HepG2 (cell line): ENCODE data around the gene BTD. TPM values are rescaled to one million over a fixed set of nuclear protein-coding genes. Genes with fewer than 3 reads are reported as not detected.

Source experiments
- ATAC-seq: fragments of 200-7000 bp; cut with Tn5 transposase; 3 replicates; pipeline ENCODE4 v1.9.1; 2020; ENCODE audit warnings: mild to moderate bottlenecking, moderate library complexity
- BruUV-seq: library from RNA; stranded (reverse); fragments of 400-500 nt; replicated peaks from 2 replicates; lab custom pipeline; 2021; lab: Mats Ljungman, UMichigan
- CTCF ChIA-PET: fragments of 300-600 bp; formaldehyde crosslinking; extraction: SDS; loops from one replicate; lab custom pipeline; 2021; ENCODE audit warnings: low total read pairs, inconsistent platforms, low intra/inter-chr PET ratio; lab: Yijun Ruan, JAX
- POLR2A ChIA-PET: fragments of 350-600 bp; sonication (Branson Sonifier 250); formaldehyde crosslinking; loops from one replicate; lab custom pipeline; 2020; ENCODE audit warnings: antibody characterized with exemption, inconsistent platforms; lab: Yijun Ruan, JAX
- DNase-seq: peaks from one replicate; pipeline ENCODE4 v3.0.0-alpha.2; 2015; ENCODE audit warnings: low spot score
- FAIRE-seq: peaks from 3 replicates; lab custom pipeline; 2011; peaks lifted over from hg19 to GRCh38; lab: Jason Lieb, UNC
- H2AFZ ChIP-seq: one replicate; pipeline ENCODE4 v1.6.1; 2011; ENCODE audit warnings: low read length, inconsistent platforms
- H3K27ac ChIP-seq: fragments of 300-600 bp; 3 replicates; pipeline ENCODE4 v1.8.0; 2011; ENCODE audit warnings: mixed run types, mild to moderate bottlenecking, mixed read lengths, low read length, inconsistent platforms; ENCODE audit not compliant: insufficient read depth; ENCODE audit errors: extremely low read length
- H3K27me3 ChIP-seq, 2 experiments: fragments of 200-600 bp in 1 of 2; 2 replicates in 1 of 2; 3 replicates in 1 of 2; pipeline versions ENCODE4 v1.6.0 to v1.8.0; 2011; ENCODE audit warnings: low read length in 2 of 2, mild to moderate bottlenecking in 2 of 2, moderate library complexity in 2 of 2, inconsistent platforms in 1 of 2; ENCODE audit not compliant: insufficient read depth in 2 of 2, control insufficient read depth in 1 of 2
- H3K36me3 ChIP-seq, 2 experiments: fragments of 200-600 bp in 1 of 2; replicated peaks in 1 of 2; 2 replicates in 1 of 2; 3 replicates in 1 of 2; pipeline versions ENCODE4 v1.5.1 to v1.8.0; 2011; ENCODE audit warnings: low read length in 2 of 2, inconsistent platforms in 1 of 2; ENCODE audit not compliant: insufficient read depth in 2 of 2, control insufficient read depth in 1 of 2
- H3K4me1 ChIP-seq: 2 replicates; pipeline ENCODE4 v1.5.1; 2012; ENCODE audit warnings: low read length, inconsistent platforms; ENCODE audit not compliant: insufficient read depth
- H3K4me2 ChIP-seq: 2 replicates; pipeline ENCODE4 v1.6.0; 2011; ENCODE audit warnings: low read depth, low read length, inconsistent platforms
- H3K4me3 ChIP-seq, 3 experiments: fragments of 200-600 bp in 1 of 3; sonication (generic), shearing (Covaris generic) in 1 of 3; replicated peaks in 1 of 3; 2 replicates each; pipeline ENCODE4 v1.5.1; 2011 to 2016; ENCODE audit warnings: low read length in 3 of 3, inconsistent platforms in 2 of 3, low read depth in 2 of 3, mild to moderate bottlenecking in 2 of 3, control low read depth in 1 of 3, mixed read lengths in 1 of 3; ENCODE audit not compliant: insufficient read depth in 1 of 3
- H3K79me2 ChIP-seq: one replicate; pipeline ENCODE4 v1.6.1; 2011; ENCODE audit warnings: low read length, inconsistent platforms; ENCODE audit not compliant: insufficient read depth
- H3K9ac ChIP-seq: 2 replicates; pipeline ENCODE4 v1.6.0; 2011; ENCODE audit warnings: mild to moderate bottlenecking, low read depth, low read length, inconsistent platforms; ENCODE audit not compliant: insufficient read depth
- H3K9me3 ChIP-seq: 2 replicates; pipeline ENCODE4 v1.5.1; 2012; ENCODE audit warnings: mild to moderate bottlenecking, low read length
- H4K20me1 ChIP-seq: 2 replicates; pipeline ENCODE4 v1.6.0; 2011; ENCODE audit warnings: inconsistent platforms, mild to moderate bottlenecking, low read length, moderate library complexity; ENCODE audit not compliant: insufficient read depth
- ATF2 ChIP-seq: sonication (generic); formaldehyde crosslinking; IDR thresholded peaks from 2 replicates; pipeline ENCODE4 v1.4.0; 2020; ENCODE audit warnings: missing genetic modification reagents
- GATA4 ChIP-seq: sonication (generic); IDR thresholded peaks from 2 replicates; pipeline ENCODE4 v1.6.1; 2016; ENCODE audit warnings: antibody characterized with exemption, low read depth, borderline replicate concordance
- TBX3 ChIP-seq: fragments of 450-650 bp; IDR thresholded peaks from 2 replicates; pipeline ENCODE4 v1.6.1; 2017; ENCODE audit warnings: antibody characterized with exemption, mild to moderate bottlenecking, inconsistent platforms, borderline replicate concordance
- THAP8 ChIP-seq: sonication (generic); formaldehyde crosslinking; IDR thresholded peaks from 2 replicates; pipeline ENCODE4 v1.5.1; 2020; ENCODE audit warnings: missing genetic modification reagents, mild to moderate bottlenecking, borderline replicate concordance
- ZNF280D ChIP-seq: sonication (generic); formaldehyde crosslinking; IDR thresholded peaks from 2 replicates; pipeline ENCODE4 v1.5.1; 2020; ENCODE audit warnings: mild to moderate bottlenecking, missing genetic modification reagents
- ZNF282 ChIP-seq: fragments of 450-650 bp; IDR thresholded peaks from 2 replicates; pipeline ENCODE4 v1.6.1; 2018; ENCODE audit not compliant: partially characterized antibody
- ZNF441 ChIP-seq: sonication (generic); formaldehyde crosslinking; IDR thresholded peaks from 2 replicates; pipeline ENCODE4 v1.7.0; 2021; ENCODE audit warnings: missing genetic modification reagents, borderline replicate concordance
- ZNF83 ChIP-seq: sonication (generic); formaldehyde crosslinking; IDR thresholded peaks from 2 replicates; pipeline ENCODE4 v1.4.0; 2020; ENCODE audit warnings: missing genetic modification reagents, mild to moderate bottlenecking, borderline replicate concordance
- WGBS: methylation state at CpG from one replicate; pipeline ENCODE4 v1.1.6; 2017; ENCODE audit warnings: low lambda C conversion rate; 5-methylcytosine and 5-hydroxymethylcytosine counted together
- in situ Hi-C: cut with HindIII; loops from 2 replicates; pipeline ENCODE4 v1.10.0; 2017; ENCODE audit warnings: low pct_unique_long_range_greater_than_20kb; ENCODE audit not compliant: extremely low pct_ligation_motif_present
- intact Hi-C: fragments of 100-400 bp; cut with micrococcal nuclease; formaldehyde crosslinking; loops from one replicate; pipeline ENCODE4 v1.10.0; 2022; ENCODE audit not compliant: unreplicated experiment
- polyA plus RNA-seq, 8 experiments: library from polyadenylated mRNA; depleted of rRNA in 3 of 8; stranded (reverse) in 7 of 8; unstranded in 1 of 8; fragments of >200 nt; fragmentation: Illumina TruSeq in 4 of 8; extraction: Trizol in 4 of 8; gene quantifications; 2 replicates each; pipeline versions ENCODE4 v1.2.1 to v1.2.3, GENCODE V29; 2011 to 2016; ENCODE audit warnings: low read depth in 4 of 8, missing spikeins in 1 of 8, mixed read lengths in 1 of 8; ENCODE audit not compliant: insufficient read depth in 1 of 8
- total RNA-seq, 5 experiments: library from RNA; depleted of rRNA; stranded (reverse); fragments of >200 nt; fragmentation: Illumina TruSeq; extraction: Trizol; gene quantifications; 2 replicates each; pipeline ENCODE4 v1.2.3, GENCODE V29; 2016; ENCODE audit warnings: low read depth in 1 of 5

Gene BTD
- total and polyA plus RNA-seq, 2 of the 13 experiments (the other 11 are each of a cell fraction or from before 2014, with no cell fraction given): 15.7 to 35.5 TPM

GRCh38 chr3:15556512-15556911 lies 45.0 kb upstream of the BTD start:
- Histone ChIP-seq H3K9ac (no peak overlapping the region), H3K27me3 (no peaks in the 10 kb centered on the region), H2AFZ (no peak overlapping the region), H3K36me3 (peaks cover 0 to 7% of the 10 kb centered on the region in 2 experiments; a peak in 2 of 5 replicates), H4K20me1 (no peaks in the 10 kb centered on the region), H3K4me2 (no peak overlapping the region), H3K27ac (no peak overlapping the region), H3K9me3 (no peaks in the 10 kb centered on the region), H3K79me2 (no peaks in the 10 kb centered on the region), H3K4me3 (no peak overlapping the region), H3K4me1 (peaks cover 36% of the 10 kb centered on the region)
- DNase-seq (no peak), ATAC-seq (no peak), FAIRE-seq (no peak)
- in situ Hi-C loops (loop anchor here (5.0 kb wide), 1 partner anchor 129 kb away; the partner anchor contains the start of genes EAF1 and METTL6), intact Hi-C loops (loop anchor here (2.0 to 10.0 kb wide), 2 partner anchors 30 to 352 kb away; partner anchors contain the start of gene CAPN7)
- WGBS: 98% methylated on average over 2 of the region's 2 CpGs
- CTCF ChIA-PET: interaction anchor here (1.7 kb wide), 1 partner anchor 30 kb away, joined by 4 read pairs; no protein-coding TSS in a partner anchor
- POLR2A ChIA-PET: no interaction called here
- BruUV-seq: no TSS peak
- TF ChIP-seq ZNF282 (no peak), TBX3 (no peak), ZNF441 (CRISPR knock-in tag) (no peak), GATA4 (no peak), ZNF83 (CRISPR knock-in tag) (no peak), THAP8 (no peak), ZNF280D (CRISPR knock-in tag) (no peak), ATF2 (CRISPR knock-in tag) (no peak)
